HCT116 (cell line): ENCODE data around the gene TRIM37. TPM values are rescaled to one million over a fixed set of nuclear protein-coding genes. Genes with fewer than 3 reads are reported as not detected.

Source experiments
- ATAC-seq: fragments of 200-7000 bp; cut with Tn5 transposase; 2 replicates; pipeline ENCODE4 v1.9.1; 2020; ENCODE audit warnings: mild to moderate bottlenecking, moderate library complexity
- BruUV-seq: library from RNA; stranded (reverse); fragments of 400-500 nt; replicated peaks from 2 replicates; lab custom pipeline; 2021; lab: Mats Ljungman, UMichigan
- CTCF ChIA-PET: fragments of 300-600 bp; sonication (Branson Sonifier 250); formaldehyde crosslinking; loops from one replicate; lab custom pipeline; 2021; ENCODE audit warnings: antibody characterized with exemption; lab: Charles Lee
- POLR2A ChIA-PET: fragments of 300-600, 350-600 bp; sonication (Branson Sonifier 250); formaldehyde crosslinking; loops from one replicate; lab custom pipeline; 2021; ENCODE audit warnings: antibody characterized with exemption; lab: Charles Lee
- RAD21 ChIA-PET, 2 experiments: fragments of 300-600 bp; sonication (Branson Sonifier 250); formaldehyde crosslinking; loops; one replicate each; lab custom pipeline; 2023; ENCODE audit warnings: low total read pairs in 2 of 2; ENCODE audit not compliant: uncharacterized antibody in 2 of 2, unreplicated experiment in 2 of 2, low non-redundant PET in 1 of 2; lab: Charles Lee
- DNase-seq: peaks from one replicate; pipeline ENCODE4 v3.0.0-alpha.2; 2010; ENCODE audit warnings: low read depth, low spot score
- H2AFZ ChIP-seq: fragments of 200-600 bp; shearing (Covaris generic), sonication (generic); 2 replicates; pipeline ENCODE4 v1.6.1; 2017; ENCODE audit warnings: low read depth, mixed run types, mixed read lengths, antibody characterized with exemption, low read length; ENCODE audit not compliant: poor library complexity, severe bottlenecking
- H3K27ac ChIP-seq: 2 replicates; pipeline ENCODE4 v1.5.1; 2012; ENCODE audit warnings: low read depth, low read length
- H3K27me3 ChIP-seq: fragments of 200-600 bp; sonication (generic); 2 replicates; pipeline ENCODE4 v1.6.1; 2016; ENCODE audit warnings: mixed run types, low read length, mixed read lengths; ENCODE audit not compliant: insufficient read depth
- H3K36me3 ChIP-seq, 2 experiments: fragments of 200-500 bp in 1 of 2; fragments of 200-600 bp in 1 of 2; sonication (Bioruptor generic) in 1 of 2; sonication (generic) in 1 of 2; 2 replicates each; pipeline versions ENCODE4 v1.5.1 to v1.6.1; 2014 to 2016; ENCODE audit warnings: low read length in 2 of 2, inconsistent platforms in 1 of 2, mixed read lengths in 1 of 2, mixed run types in 1 of 2; ENCODE audit not compliant: insufficient read depth in 2 of 2, control insufficient read depth in 1 of 2
- H3K4me1 ChIP-seq, 2 experiments: fragments of 200-600 bp in 1 of 2; sonication (generic) in 1 of 2; 2 replicates each; pipeline versions ENCODE4 v1.5.1 to v1.6.1; 2012 to 2017; ENCODE audit warnings: low read length in 2 of 2, inconsistent platforms in 1 of 2, mild to moderate bottlenecking in 1 of 2, mixed read lengths in 1 of 2, mixed run types in 1 of 2, moderate library complexity in 1 of 2; ENCODE audit not compliant: insufficient read depth in 2 of 2, control insufficient read depth in 1 of 2
- H3K4me2 ChIP-seq: fragments of 200-600 bp; sonication (generic); 2 replicates; pipeline ENCODE4 v1.6.1; 2017; ENCODE audit warnings: mixed run types, low read length, mixed read lengths
- H3K4me3 ChIP-seq, 2 experiments: fragments of 200-600 bp in 1 of 2; sonication (generic) in 1 of 2; replicated peaks in 1 of 2; 2 replicates each; pipeline ENCODE4 v1.5.1; 2011 to 2016; ENCODE audit warnings: low read length in 2 of 2, control low read depth in 1 of 2, low read depth in 1 of 2, mild to moderate bottlenecking in 1 of 2, mixed read lengths in 1 of 2, mixed run types in 1 of 2
- H3K79me2 ChIP-seq: fragments of 200-600 bp; sonication (generic); 2 replicates; pipeline ENCODE4 v1.6.1; 2017; ENCODE audit warnings: mild to moderate bottlenecking, mixed run types, low read length, moderate library complexity, mixed read lengths; ENCODE audit not compliant: insufficient read depth
- H3K9ac ChIP-seq: fragments of 200-600 bp; sonication (generic); 2 replicates; pipeline ENCODE4 v1.6.1; 2016; ENCODE audit warnings: low read length, mixed read lengths
- H3K9me2 ChIP-seq: fragments of 200-600 bp; sonication (generic), shearing (Covaris generic); 2 replicates; pipeline ENCODE4 v1.6.1; 2017; ENCODE audit warnings: mixed run types, mild to moderate bottlenecking, moderate library complexity; ENCODE audit not compliant: insufficient read depth
- H3K9me3 ChIP-seq, 2 experiments: fragments of 200-500 bp in 1 of 2; fragments of 200-600 bp in 1 of 2; sonication (Bioruptor generic) in 1 of 2; sonication (generic) in 1 of 2; 2 replicates each; pipeline ENCODE4 v1.6.1; 2014 to 2017; ENCODE audit warnings: low read length in 2 of 2, mixed read lengths in 2 of 2, inconsistent platforms in 1 of 2, low read depth in 1 of 2, mild to moderate bottlenecking in 1 of 2, mixed run types in 1 of 2, moderate library complexity in 1 of 2; ENCODE audit not compliant: control insufficient read depth in 1 of 2, insufficient read depth in 1 of 2
- H4K20me1 ChIP-seq: fragments of 200-600 bp; sonication (generic), shearing (Covaris generic); 2 replicates; pipeline ENCODE4 v1.6.1; 2017; ENCODE audit warnings: mixed run types, mild to moderate bottlenecking, moderate library complexity; ENCODE audit not compliant: insufficient read depth
- CEBPB ChIP-seq: IDR thresholded peaks from 2 replicates; pipeline ENCODE4 v1.6.1; 2012; ENCODE audit warnings: low read depth
- ELF1 ChIP-seq: IDR thresholded peaks from 2 replicates; pipeline ENCODE4 v1.6.1; 2012; ENCODE audit warnings: low read depth, borderline replicate concordance
- EZH2 ChIP-seq: fragments of 200-600 bp; sonication (generic); IDR thresholded peaks from 2 replicates; pipeline ENCODE4 v1.6.1; 2017; ENCODE audit warnings: antibody characterized with exemption, mixed run types
- POLR2A ChIP-seq: IDR thresholded peaks from 2 replicates; pipeline ENCODE4 v1.7.0; 2011; ENCODE audit warnings: borderline replicate concordance; ENCODE audit not compliant: insufficient read depth, insufficient read length; ENCODE audit errors: extremely low read depth
- RAD21 ChIP-seq: IDR thresholded peaks from 2 replicates; pipeline ENCODE4 v1.6.1; 2012; ENCODE audit warnings: low read depth, mild to moderate bottlenecking
- SP1 ChIP-seq: IDR thresholded peaks from 2 replicates; pipeline ENCODE4 v1.6.1; 2012; ENCODE audit warnings: low read depth
- SRF ChIP-seq: IDR thresholded peaks from 2 replicates; pipeline ENCODE4 v1.6.1; 2012; ENCODE audit warnings: low read depth
- ZNF274 ChIP-seq: fragments of 200-500 bp; sonication (Bioruptor generic); IDR thresholded peaks from 2 replicates; pipeline ENCODE4 v1.6.1; 2014; ENCODE audit warnings: mild to moderate bottlenecking, low read depth, low read length, inconsistent platforms
- intact Hi-C: fragments of 100-400 bp; cut with micrococcal nuclease; formaldehyde crosslinking; loops from 2 replicates; pipeline ENCODE4 v1.10.0; 2022
- total RNA-seq: library from RNA; stranded (reverse); gene quantifications from one replicate; pipeline ENCODE4 v1.2.1, GENCODE V29; 2021; ENCODE audit not compliant: unreplicated experiment
- TF ChIP-seq, protein P1 (sequence below): IDR thresholded peaks from 2 replicates; pipeline ENCODE4 v1.6.1; 2012
- TF ChIP-seq, protein P2 (sequence below): IDR thresholded peaks from 2 replicates; pipeline ENCODE4 v1.6.1; 2012
- TF ChIP-seq, protein P3 (sequence below), 3 experiments: fragments of 200-600 bp in 1 of 3; sonication (generic) in 1 of 3; IDR thresholded peaks in 2 of 3; conservative IDR thresholded peaks in 1 of 3; 2 replicates each; pipeline ENCODE4 v1.5.1; 2012 to 2017; ENCODE audit warnings: low read depth in 2 of 3, low read length in 2 of 3, antibody characterized with exemption in 1 of 3, borderline replicate concordance in 1 of 3, control low read depth in 1 of 3, mild to moderate bottlenecking in 1 of 3, mixed read lengths in 1 of 3, mixed run types in 1 of 3, moderate library complexity in 1 of 3; ENCODE audit not compliant: insufficient read depth in 1 of 3
- TF ChIP-seq, protein P4 (sequence below): IDR thresholded peaks from 2 replicates; pipeline ENCODE4 v1.6.1; 2012; ENCODE audit warnings: low read depth

TRIM37 gene
- total RNA-seq, 1 experiment from 2014 or later = 55.7 TPM

GRCh38 chr17:58968426-58969061, 138.1 kb downstream of the TRIM37 start:
- ATAC-seq (no peak), DNase-seq (no peak)
- H2AFZ ChIP-seq = no peak overlapping the region
- no peak overlapping the region for H3K4me2 ChIP-seq
- no peak overlapping the region for H3K4me3 ChIP-seq
- no peak overlapping the region for H3K27ac ChIP-seq
- H3K9me3 ChIP-seq = no peaks in the 10 kb centered on the region
- no peaks in the 10 kb centered on the region for H3K9me2 ChIP-seq
- ChIA-PET POLR2A (no interaction called here), CTCF (interaction anchor here (0.9 to 2.3 kb wide), 2 partner anchors 8 to 258 kb away, joined by 4 to 7 read pairs; no protein-coding TSS in a partner anchor)
- H3K9ac ChIP-seq = no peak overlapping the region
- H3K27me3 ChIP-seq = no peaks in the 10 kb centered on the region
- H3K4me1 ChIP-seq = no peaks in the 10 kb centered on the region
- no peaks in the 10 kb centered on the region for H3K36me3 ChIP-seq
- intact Hi-C loops = no loop called here
- no peaks in the 10 kb centered on the region for H4K20me1 ChIP-seq
- TF ChIP-seq RAD21 (no peak), SRF (no peak), CEBPB (no peak), ELF1 (no peak), ZNF274 (no peak), SP1 (no peak), EZH2 (no peak), POLR2A (no peak)
- TF ChIP-seq, protein P1, sequence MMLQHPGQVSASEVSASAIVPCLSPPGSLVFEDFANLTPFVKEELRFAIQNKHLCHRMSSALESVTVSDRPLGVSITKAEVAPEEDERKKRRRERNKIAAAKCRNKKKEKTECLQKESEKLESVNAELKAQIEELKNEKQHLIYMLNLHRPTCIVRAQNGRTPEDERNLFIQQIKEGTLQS = no peak
- TF ChIP-seq, protein P2, sequence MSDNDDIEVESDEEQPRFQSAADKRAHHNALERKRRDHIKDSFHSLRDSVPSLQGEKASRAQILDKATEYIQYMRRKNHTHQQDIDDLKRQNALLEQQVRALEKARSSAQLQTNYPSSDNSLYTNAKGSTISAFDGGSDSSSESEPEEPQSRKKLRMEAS = no peak
- TF ChIP-seq, protein P3, sequence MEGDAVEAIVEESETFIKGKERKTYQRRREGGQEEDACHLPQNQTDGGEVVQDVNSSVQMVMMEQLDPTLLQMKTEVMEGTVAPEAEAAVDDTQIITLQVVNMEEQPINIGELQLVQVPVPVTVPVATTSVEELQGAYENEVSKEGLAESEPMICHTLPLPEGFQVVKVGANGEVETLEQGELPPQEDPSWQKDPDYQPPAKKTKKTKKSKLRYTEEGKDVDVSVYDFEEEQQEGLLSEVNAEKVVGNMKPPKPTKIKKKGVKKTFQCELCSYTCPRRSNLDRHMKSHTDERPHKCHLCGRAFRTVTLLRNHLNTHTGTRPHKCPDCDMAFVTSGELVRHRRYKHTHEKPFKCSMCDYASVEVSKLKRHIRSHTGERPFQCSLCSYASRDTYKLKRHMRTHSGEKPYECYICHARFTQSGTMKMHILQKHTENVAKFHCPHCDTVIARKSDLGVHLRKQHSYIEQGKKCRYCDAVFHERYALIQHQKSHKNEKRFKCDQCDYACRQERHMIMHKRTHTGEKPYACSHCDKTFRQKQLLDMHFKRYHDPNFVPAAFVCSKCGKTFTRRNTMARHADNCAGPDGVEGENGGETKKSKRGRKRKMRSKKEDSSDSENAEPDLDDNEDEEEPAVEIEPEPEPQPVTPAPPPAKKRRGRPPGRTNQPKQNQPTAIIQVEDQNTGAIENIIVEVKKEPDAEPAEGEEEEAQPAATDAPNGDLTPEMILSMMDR (IDR thresholded peaks at IDR 0.05 in 2 of 3, conservative IDR thresholded peaks at IDR 0.05 in 1 of 3; ENCODE audit: borderline replicate concordance in 1 of 3, insufficient read depth in 1 of 3, low read depth in 2 of 3, low read length in 2 of 3) = no peak
- TF ChIP-seq, protein P4, sequence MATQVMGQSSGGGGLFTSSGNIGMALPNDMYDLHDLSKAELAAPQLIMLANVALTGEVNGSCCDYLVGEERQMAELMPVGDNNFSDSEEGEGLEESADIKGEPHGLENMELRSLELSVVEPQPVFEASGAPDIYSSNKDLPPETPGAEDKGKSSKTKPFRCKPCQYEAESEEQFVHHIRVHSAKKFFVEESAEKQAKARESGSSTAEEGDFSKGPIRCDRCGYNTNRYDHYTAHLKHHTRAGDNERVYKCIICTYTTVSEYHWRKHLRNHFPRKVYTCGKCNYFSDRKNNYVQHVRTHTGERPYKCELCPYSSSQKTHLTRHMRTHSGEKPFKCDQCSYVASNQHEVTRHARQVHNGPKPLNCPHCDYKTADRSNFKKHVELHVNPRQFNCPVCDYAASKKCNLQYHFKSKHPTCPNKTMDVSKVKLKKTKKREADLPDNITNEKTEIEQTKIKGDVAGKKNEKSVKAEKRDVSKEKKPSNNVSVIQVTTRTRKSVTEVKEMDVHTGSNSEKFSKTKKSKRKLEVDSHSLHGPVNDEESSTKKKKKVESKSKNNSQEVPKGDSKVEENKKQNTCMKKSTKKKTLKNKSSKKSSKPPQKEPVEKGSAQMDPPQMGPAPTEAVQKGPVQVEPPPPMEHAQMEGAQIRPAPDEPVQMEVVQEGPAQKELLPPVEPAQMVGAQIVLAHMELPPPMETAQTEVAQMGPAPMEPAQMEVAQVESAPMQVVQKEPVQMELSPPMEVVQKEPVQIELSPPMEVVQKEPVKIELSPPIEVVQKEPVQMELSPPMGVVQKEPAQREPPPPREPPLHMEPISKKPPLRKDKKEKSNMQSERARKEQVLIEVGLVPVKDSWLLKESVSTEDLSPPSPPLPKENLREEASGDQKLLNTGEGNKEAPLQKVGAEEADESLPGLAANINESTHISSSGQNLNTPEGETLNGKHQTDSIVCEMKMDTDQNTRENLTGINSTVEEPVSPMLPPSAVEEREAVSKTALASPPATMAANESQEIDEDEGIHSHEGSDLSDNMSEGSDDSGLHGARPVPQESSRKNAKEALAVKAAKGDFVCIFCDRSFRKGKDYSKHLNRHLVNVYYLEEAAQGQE = no peak
- TF ChIP-seq, all 23 proteins: peak for 0
- no peaks in the 10 kb centered on the region for H3K79me2 ChIP-seq
- RAD21 ChIA-PET = no interaction called here
- BruUV-seq = no TSS peak
